ENCODE measurements around the gene EPB41L3.

GRCh38 chr18:5513947-5514346 lies 29.9 kb downstream of the EPB41L3 start:
- no peak for TF ChIP-seq ZSCAN4 (tag by site-specific recombination; IDR thresholded peaks at IDR 0.05)
- TF ChIP-seq REST (tag by site-specific recombination; IDR thresholded peaks at IDR 0.05): no peak
- TF ChIP-seq, protein P1, sequence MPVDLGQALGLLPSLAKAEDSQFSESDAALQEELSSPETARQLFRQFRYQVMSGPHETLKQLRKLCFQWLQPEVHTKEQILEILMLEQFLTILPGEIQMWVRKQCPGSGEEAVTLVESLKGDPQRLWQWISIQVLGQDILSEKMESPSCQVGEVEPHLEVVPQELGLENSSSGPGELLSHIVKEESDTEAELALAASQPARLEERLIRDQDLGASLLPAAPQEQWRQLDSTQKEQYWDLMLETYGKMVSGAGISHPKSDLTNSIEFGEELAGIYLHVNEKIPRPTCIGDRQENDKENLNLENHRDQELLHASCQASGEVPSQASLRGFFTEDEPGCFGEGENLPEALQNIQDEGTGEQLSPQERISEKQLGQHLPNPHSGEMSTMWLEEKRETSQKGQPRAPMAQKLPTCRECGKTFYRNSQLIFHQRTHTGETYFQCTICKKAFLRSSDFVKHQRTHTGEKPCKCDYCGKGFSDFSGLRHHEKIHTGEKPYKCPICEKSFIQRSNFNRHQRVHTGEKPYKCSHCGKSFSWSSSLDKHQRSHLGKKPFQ (tag by site-specific recombination; IDR thresholded peaks at IDR 0.05): no peak
- no peak for TF ChIP-seq ZNF670 (tag by site-specific recombination; IDR thresholded peaks at IDR 0.05; ENCODE audit: low read depth)
